T-helper 1 cell (primary cell): ENCODE results near the gene LRRC41.
"Not testable (repeated sequence)": the region's sequence is repeated elsewhere in the genome, so short reads cannot be mapped to it uniquely, and the experiment has no call there.

Experiments used
- DNase-seq, 5 donors: peaks; one replicate each; pipeline ENCODE4 v3.0.0-alpha.2; 2012 to 2020

LRRC41 gene

GRCh38 chr1:46284597-46285564 lies 18.5 kb downstream of the LRRC41 start:
- DNase-seq, result no peak

DNA sequence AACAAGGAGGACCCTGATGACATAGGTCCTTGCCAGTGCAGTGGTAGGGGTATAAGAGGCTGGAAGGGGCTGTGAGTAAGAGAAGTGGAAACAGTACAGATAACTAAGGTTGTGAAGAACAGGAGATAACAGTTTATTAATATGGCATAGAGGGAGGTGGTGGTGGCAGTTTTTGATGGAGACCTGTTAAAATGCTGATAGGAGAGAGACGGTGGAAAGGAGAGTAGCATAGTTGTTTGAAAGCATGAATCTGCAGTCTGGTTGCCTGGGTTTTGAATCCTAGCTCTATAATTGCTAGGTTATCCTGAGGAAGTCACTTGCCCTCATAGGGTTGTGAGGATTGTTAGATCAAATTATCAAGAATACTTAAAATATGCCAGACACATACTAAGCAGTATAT lies 19.4 kb downstream of the LRRC41 start:
- DNase-seq, result no peak

DNA sequence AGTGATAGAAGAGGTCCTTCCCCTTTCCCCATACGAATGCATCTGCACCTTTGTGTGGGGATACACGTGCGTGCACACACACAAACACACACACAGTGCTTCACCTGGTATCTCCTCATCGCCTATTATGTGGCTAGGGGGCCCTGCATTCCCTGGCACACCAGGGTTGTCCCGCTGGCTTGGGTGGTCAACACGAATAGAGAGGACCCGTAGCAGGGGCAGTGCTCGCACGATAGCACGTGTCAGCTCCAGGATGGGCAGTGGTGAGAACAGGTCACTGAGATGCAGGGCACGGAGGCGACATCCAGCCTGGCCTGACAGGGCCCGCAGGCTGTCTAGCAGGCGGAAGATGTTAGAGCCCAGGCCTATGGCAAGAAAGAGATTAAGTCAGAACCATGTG lies 22.4 kb downstream of the LRRC41 start:
- DNase-seq, result no peak

DNA sequence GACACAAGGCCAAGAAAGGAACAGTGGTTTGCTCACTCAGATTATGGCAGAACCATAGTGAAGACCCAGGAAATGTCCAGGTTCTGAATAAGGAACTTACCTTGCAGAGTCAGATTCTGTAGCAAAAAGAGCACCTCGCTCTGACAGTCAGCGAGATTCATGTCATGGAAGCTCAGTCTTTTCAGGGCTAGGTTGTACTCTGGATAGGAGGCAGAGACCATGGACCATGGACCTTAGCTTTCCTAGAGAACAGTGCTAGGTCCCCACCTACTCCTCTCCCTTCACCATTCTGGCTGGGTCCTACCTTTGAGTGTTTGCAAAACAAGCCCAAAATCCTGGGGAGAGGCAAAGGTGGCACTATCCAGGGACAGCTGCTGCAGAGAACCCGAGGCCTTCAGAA lies 23.3 kb downstream of the LRRC41 start:
- DNase-seq, result no peak

GRCh38 chr1:46278807-46279206 lies 24.6 kb downstream of the LRRC41 start:
- DNase-seq, result no peak

- no peak for DNase-seq
These were observed 25.6 kb downstream of the LRRC41 start for GRCh38 chr1:46277658-46278373.

GRCh38 chr1:46275030-46275337 lies 28.4 kb downstream of the LRRC41 start:
- no peak for DNase-seq

DNA sequence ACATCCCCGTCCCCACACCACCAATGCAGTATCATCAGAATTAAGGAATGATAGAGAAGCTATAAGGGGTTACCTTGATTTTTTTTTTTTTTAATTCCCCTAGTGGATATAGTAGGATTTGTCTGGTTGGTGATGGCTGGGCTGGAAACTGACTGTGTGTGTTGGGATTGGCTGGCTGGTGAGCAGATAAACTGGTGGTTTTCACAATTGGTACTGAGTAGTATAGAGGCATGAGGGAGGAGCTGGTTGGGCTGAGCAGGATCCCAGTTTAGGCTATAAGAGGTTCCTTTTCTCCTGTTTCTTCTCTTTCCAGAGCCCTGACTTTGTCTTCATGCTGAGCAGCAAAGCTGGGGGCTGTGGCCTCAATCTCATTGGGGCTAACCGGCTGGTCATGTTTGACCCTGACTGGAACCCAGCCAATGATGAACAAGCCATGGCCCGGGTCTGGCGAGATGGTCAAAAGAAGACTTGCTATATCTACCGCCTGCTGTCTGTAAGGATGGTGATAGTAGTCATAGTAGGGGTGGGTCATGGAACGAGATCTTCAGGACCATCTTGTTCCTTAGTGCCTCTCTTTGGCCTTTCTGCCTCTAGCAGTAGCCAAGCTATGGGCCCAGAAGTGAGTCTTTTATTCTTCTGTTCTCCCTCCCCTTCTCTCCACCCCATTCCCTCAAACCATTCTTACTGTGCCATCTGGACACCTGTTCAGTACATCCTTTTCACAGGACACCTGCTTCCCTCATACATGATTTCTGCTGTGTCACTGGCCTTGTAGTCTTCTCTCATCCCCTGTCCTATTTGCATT lies 29.0 kb downstream of the LRRC41 start:
- no peak for DNase-seq

DNA sequence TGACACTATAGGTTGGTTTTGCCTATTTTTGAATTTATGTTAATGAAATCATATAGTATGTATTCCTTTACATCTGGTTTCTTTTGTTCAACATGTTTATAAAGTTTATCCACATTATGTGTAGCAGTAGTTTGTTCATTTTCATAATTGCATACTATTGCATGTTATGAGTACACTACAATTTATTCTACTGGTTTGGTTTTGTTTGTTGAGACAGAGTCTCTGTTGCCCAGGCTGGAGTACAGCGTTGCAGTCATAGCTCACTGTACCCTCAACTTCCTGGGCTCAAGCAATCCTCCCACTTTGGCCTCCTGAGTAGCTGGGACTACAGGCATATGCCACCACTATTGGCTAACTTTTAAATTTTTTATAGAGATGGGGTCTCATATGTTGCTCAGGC lies 34.8 kb downstream of the LRRC41 start:
- DNase-seq, result no peak

- DNase-seq, result no peak
These were observed 40.3 kb downstream of the LRRC41 start for GRCh38 chr1:46263146-46263545.

DNA sequence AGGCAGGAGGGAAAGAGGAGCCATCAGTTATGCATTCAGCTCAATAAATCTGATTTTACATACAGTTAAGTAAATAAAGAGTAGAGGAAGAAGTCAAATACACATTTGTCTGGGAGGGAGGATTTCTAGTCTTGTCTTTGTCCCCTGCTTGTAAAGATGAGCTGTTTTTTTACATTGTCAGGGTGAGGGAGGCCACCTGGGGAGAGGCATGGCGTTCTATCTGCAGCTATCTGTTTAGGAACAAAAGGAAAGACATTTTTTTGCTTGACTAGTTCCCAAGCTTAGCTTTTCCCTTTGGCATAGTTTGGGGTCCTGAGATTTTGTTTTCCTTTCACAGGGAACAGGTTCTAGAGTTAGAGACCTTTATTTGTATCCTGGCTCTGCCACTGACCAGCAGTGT lies 40.9 kb downstream of the LRRC41 start:
- DNase-seq, result no peak

DNA sequence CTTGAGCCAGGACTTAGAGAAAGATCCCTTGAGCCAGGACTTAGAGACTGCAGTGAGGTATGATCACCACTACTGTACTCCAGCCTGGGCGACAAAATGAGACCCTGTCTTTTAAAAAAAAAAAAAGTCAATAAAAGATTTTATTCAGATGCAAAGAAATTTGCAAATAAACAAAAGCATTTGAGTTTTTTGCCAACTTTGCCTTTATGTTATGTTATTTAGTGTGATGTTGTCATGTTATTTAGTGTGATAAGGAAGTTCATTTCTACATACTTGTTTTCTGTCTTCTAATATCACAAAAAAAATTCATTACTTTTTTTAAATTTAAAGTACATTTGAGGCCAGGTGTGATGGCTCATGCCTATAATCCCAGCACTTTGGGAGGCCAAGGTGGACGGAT lies 46.9 kb downstream of the LRRC41 start:
- no peak for DNase-seq

- no peak for DNase-seq
These were observed 48.7 kb downstream of the LRRC41 start for GRCh38 chr1:46254668-46255067.

DNA sequence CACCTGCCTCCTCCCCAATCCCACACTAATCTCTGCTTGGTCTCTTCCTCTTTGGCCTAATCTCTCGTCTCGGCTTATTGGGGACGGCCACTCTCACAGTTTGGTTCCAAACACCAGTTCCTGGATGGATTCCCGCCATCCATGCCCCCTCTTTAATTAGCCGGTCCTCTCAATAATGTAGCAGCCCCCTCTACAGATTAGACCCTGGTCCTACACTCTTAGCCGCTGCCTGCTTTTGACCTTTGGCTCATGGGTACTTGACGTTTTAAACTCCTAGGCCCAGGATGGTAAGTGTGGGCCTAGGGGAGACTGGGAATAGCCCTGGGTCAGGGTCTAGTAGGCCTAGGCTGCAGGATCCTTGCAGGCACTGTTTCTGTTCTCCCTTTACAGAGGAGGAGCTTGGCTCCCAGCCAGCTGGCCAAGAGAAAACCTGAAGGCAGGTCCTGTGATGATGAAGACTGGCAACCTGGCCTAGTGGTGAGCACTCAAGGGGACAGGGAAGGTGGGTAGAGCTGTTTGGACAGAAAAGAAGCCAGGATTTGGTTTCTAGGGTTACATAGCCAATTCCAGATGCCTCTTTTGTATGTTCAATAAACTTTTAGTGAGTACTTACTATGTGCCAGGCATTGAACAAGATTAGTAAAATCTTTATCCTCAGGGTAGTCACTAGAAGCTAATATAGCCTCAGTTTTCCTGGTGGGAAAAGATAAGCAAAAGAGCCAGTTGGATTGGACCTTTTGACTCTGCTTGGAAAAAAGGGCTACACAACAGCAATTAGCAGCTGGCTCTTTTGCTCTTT lies 55.1 kb downstream of the LRRC41 start:
- DNase-seq, result peak in 1 of 5 donors; percentile 27

DNA sequence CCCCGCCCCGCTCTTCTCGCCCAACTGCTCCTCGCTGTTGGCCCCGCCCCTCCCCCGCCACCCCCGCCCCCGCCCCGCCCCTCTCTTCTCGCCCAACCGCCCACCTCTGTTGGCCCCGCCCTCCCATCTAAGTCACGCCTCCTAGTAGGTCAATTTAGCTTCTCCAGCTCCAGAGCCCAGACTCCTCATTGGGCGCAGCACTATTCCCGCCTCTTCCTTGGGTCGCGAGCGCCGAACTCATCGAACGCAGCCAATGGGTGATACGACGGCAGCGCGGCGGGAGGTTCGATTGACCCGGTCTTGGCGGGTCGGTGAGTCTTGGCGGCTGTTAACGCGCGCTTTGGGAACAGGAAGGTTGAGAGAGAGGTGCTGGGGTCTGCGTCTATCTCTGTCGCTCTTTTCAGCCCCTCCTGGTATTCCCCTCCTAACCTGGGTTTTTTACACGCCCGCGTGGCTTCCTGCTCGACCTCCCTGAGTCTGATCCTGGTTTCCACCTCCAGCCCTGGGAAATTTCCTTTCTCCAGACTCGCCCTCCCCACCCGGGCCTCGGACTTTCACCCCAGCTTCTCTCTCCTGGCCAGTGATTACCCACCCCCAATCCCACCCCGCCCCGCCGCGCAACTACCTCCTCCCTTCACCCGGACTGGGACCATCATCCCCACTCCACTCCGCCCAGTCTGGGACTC lies 55.8 kb downstream of the LRRC41 start, which contains the start of gene RAD54L:
TSS of gene RAD54L (plus strand) at position 328 of the 686 bp plus-strand sequence. CDS start 643 bp downstream, outside the sequence.
- peak; percentile 92 to 98 (median 95) for DNase-seq

GRCh38 chr1:46246548-46247435 lies 56.6 kb downstream of the LRRC41 start:
- peak in 3 of 5 donors; percentile 25 to 58 (median 28) for DNase-seq

DNA sequence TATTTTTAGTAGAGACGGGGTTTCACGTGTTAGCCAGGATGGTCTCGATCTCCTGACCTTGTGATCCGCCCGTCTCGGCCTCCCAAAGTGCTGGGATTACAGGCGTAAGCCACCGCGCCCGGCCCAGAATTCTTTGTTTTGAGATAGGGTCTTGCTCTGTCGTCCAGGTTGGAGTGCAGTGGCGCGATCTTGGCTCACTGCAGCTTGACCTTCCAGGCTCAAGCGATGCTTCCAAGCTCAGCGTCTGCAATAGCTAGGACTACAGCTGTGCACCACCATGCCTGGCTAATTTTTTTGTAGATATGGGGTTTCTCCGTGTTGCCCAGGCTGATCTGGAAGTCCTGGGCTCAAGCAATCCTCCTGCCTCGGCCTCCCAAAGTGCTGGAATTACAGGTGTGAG lies 57.3 kb downstream of the LRRC41 start:
- not testable (repeated sequence) for DNase-seq

GRCh38 chr1:46244656-46245371 lies 58.6 kb downstream of the LRRC41 start:
- peak in 1 of 5 donors; percentile 43 for DNase-seq

GRCh38 chr1:46243831-46244230 lies 59.6 kb downstream of the LRRC41 start:
- not testable (repeated sequence) for DNase-seq

DNA sequence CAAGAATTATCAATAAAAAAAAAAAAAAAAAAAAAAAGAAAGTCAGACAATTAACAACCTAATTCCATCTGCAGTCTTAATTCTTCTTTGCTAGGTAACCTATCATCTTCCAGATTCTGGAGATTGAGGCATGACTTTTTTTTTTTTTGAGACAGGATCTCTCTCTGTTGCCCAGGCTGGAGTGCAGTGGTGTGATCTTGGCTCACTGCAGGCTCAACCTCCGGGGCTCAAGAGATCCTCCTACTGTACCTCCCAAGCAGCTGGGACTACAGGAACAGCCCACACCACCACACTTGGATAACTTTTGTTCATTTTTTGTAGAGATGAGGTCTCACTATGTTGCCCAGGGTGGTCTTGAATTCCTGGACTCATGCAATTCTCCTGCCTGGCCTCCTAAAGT lies 60.5 kb downstream of the LRRC41 start:
- DNase-seq, result no peak
